HG02642 (cell line): ENCODE measurements around the gene IDH2.
A peak's percentile ranks its signal among the peaks of the same experiment; 100 is the strongest.
"Not testable (repeated sequence)": the region's sequence is repeated elsewhere in the genome, so short reads cannot be mapped to it uniquely, and the experiment has no call there.

Experiments used
- ATAC-seq: cut with Tn5 transposase; IDR thresholded peaks from one replicate; pipeline ENCODE4 v1.9.1; 2021; ENCODE audit warnings: mild to moderate bottlenecking; ENCODE audit not compliant: unreplicated experiment, poor library complexity

The IDH2 gene

DNA sequence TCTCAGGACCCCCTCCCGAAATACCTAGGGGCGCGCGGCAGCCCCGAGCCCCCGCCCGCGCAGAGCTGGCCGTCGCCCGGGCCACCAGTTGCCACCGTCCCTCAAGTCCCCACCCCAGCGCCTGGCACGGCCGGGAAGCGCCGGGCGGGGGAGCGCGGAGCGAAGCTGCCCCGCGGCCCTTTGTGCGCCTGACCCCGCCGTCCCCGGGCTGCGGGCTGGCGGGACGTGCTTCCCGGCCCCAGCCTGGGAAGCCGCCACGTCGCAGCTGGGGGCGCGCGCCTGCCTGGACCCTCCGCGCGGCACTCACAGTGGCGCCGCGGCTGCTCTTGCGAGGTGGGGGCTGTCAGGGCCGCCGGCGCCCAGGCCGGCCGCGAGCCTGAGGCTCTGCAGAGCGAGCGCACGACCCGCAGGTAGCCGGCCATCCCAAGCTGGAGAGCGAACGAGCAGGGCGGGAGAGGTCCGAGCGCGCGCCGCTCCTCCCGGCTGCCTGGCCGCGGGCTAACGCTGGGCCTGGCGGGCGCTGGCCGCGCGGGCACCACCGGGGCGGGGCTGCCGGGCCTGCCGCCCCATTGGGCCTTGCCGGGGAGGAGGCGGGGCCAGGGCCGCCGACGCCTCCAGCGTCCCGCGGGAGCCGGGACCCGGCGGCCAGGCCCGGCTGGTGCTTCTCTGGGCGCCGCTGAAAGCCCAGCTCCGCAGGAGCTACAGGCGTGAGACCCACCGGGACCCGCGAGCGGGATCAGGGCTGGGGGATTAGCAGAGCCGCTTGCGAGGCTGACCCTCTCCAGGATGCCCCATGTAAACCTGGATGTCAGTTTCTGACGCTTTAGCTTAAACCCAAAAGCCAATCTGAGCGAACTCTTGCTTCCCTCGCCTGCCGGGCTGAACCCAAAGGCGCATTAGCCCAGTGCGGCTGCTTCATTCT, at the start of gene IDH2:
Gene IDH2 (minus strand): TSS at position 500 of the 922 bp plus-strand sequence. CDS start 78 bp downstream, at position 422.
- peak; percentile 73 for ATAC-seq

DNA sequence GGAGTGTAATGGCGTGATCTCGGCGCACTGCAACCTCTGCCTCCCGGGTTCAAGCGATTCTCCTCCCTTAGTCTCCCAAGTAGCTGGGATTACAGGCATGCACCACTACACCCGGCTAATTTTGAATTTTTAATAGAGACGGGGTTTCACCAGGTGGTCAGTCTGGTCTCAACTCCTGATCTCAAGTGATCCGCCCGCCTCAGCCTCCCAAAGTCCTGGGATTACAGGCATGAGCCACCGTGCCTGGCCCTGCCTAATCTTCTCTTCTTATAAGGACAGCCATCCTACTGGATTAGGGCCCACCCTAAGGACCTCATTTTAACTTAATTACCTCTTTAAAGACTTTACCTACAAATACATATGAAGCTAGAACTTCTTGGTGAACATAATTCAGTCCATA, 48.3 kb upstream of the IDH2 start:
- ATAC-seq: not testable (repeated sequence)

- ATAC-seq: no peak
Observed at GRCh38 chr15:90149609-90150340, 47.5 kb upstream of the IDH2 start.

DNA sequence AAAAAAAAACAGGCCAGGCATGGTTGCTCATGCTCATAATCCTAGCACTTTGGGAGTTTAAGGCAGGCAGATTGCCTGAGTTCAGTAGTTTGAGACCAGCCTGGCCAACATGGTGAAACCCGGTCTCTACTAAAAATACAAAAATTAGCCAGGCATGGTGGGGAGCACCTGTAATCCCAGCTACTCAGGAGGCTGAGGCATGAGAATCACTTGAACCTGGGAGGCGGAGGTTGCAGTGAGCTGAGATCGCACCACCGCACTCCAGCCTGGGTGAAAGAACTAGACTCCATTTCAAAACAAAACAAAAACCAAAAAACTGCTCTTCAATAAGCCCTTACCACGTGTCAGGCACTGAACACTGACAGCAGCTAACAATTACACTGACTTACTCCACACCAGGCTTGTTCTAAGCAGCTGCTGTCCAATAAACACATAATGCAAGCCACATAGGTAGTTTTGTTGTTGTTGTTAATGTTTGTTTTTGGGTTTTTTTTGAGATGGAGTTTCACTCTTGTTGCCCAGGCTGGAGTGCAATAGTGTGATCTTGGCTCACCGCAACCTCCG, 44.0 kb upstream of the IDH2 start:
- ATAC-seq: not testable (repeated sequence)

DNA sequence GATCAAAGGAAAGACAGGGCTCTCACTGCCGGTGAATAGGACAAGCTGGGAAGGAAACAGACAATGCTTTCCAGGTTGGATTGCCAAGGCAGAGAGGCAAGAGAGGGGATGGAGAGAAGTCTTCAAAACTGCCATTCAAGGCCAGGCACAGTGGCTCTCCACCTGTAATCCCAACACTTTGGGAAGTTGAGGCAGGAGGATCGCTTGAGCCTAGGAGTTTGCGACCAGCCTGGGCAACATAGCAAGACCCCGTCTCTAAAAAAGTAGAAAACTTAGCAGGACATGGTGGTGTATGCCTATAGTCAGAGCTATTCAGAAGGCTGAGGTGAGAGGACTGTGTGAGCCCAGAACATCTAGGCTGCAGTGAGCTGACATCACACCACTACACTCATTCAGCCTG, 43.5 kb upstream of the IDH2 start:
- ATAC-seq: no peak

DNA sequence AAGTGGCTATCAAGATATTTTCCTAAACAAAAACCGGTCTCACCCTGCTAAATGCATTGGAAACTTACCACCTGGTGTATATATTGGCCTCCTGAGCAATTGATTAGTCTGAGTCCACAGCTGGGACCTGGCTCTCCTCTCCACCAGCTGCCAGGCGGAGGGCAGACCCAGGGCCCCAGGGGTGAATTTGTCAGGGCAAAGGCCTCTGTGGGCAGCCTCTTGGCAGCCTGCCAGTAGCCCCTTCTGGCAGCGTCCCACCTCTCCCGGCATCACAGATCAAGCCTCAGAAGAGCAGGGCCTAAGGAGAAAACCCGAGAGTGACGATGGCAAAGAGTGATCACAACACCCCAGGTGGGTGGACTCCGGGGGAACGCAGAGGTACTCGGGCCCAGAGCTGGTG, 43.0 kb upstream of the IDH2 start:
- no peak for ATAC-seq

DNA sequence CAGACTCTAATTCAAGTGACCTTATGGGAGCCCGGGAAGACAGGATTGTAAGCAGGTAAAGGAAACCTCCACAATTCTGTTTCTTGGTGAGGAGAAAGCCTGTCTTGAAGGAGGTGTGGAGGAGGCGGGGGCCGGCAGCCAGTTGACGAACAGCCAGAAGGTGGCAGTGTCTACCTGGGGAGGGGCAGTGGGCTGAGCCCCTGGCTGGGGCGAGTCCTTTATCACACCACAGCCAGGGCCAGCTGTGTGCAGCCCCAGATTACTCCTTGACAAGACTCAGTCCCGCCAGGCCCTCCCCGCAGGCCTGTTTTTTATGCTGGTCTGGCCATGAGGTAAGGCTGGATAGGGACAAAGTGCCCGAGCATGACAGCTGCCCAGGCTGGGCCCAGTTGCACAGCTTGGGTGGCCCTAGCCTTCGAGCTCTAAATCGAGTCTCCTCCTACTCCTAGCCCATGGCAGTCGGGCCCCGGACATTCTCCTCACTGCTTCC, 40.9 kb upstream of the IDH2 start:
- ATAC-seq: peak; percentile 76

- ATAC-seq: no peak
Observed at GRCh38 chr15:90142216-90143165, 40.2 kb upstream of the IDH2 start.

- no peak for ATAC-seq
Observed at GRCh38 chr15:90141646-90142045, 39.4 kb upstream of the IDH2 start.

DNA sequence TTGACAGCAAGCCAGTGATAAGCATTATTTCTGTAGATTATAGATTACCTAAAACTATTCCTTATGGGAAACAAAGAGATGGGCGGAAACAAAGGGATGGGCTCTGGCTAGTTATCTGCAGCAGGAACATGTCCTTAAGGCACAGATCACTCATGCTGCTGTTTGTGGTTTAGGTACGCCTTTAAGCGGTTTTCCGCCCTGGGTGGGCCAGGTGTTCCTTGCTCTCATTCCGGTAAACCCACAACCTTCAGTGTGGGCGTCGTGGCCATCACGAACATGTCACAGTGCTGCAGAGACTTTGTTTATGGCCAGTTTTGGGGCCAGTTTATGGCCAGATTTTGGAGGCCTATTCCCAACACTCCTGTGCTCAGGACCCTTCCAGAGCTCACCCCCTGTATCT, 37.3 kb upstream of the IDH2 start:
- ATAC-seq: not testable (repeated sequence)

- ATAC-seq: no peak
Observed at GRCh38 chr15:90138071-90138833, 36.0 kb upstream of the IDH2 start.

DNA sequence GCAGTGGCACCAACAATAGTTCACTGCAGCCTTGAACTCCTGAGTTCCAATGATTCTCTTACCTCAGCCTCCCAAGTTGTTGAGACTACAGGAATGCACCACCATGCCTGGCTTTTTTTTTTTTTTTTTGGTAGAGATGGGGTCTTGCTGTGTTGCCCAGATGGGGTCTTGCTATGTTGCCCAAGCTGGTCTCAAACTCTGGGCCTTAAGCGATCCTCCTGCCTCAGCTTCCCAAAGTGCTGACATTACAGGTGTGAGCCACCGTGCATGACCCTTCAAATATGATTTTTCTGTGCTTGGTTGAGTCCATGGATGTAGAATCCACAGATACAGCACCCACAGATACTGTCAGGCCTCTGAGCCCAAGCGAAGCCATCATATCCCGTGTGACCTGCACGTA, 30.2 kb upstream of the IDH2 start:
- ATAC-seq: no peak

DNA sequence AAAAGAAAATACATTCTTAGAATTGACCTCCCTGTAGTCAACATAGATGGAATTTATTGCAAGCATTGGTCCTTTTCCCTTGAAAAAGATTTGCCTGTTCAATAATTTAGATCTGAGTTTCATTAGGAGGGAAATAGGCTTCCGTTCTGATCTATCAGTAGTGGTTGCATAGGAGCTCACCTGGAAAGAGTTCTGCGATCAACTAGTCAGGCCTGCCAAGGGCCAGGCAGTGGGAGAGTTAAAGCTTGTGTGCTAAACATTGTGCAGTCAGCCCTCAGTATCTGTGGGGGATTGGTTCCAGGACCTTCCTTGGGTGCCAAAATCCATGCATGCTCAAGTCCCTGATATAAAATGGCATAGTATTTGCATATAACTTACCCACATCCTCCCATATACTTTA, 29.6 kb upstream of the IDH2 start:
- no peak for ATAC-seq

DNA sequence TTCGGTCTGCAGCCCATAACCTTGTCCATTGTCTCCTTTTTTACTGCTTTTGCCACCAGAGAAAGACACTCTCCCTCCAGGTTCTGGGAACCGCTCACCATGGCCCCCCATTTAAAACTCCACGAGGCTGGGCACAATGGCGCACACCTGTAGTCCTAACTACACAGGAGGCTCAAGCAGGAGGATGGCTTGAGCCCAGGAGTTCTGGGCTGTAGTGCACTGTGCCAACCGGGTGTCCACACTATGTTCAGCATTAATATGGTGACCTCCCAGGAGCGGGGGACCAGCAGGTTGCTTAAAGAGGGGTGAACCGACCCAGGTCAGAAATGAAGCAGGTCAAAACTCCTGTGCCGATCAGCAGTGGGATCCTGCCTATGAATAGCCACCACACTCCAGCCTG, 28.0 kb upstream of the IDH2 start:
- ATAC-seq: no peak

DNA sequence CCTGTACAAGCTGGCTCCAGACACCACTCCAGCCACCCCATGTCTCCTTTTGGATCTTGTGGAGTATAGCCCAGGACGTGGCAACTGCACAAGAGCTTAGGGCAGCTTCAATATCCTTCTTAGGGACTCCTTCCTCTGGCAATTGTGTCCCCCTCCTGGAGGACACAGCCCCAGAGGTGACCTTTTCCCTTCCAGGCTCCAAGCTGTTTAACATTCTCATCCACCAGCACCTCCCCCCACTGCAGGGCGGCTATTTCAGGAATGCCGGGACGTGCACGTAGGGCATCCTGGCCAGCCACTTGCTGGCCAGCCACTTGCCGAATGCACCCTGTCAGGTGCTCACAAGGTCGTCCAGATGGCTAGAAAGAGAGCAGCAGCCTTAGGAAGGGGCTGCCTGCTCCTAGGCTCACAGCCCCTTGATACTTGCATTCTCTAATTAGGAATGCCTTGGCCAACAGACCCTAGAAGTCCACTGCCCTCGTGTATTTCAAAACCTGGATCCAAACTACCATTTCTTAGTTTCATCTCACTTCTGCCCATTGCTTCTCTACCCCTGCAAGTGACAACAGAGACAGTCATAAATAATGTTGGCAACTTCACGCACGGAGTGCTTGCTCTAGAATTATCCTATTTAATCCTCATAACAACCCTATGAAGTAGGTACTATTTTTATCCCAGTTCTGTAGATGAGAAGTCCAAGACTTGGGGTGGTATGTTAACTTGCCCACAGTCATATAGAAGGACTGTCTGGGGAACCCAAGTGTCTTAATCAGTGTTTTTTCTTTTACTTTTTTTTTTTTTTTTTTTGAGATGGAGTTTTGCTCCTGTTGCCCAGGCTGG, 24.5 kb upstream of the IDH2 start:
- no peak for ATAC-seq

DNA sequence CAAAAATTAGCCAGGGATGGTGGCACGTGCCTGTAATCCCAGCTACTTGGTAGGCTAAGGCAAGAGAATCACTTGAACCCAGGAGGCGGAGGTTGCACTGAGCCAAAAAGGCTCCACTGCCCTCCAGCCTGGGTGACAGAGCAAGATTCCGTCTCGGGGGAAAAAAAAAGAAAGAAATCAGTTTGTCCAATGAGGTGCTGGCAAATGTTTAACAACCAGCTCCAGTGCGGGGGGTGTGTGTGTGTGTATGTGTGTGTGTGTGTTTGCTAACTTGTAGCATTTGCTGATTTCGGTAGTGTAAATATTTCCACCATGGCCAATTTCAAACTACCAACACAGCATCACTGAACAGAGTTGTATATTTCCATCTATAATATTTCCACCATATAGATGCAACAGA, 23.8 kb upstream of the IDH2 start:
- ATAC-seq: no peak

DNA sequence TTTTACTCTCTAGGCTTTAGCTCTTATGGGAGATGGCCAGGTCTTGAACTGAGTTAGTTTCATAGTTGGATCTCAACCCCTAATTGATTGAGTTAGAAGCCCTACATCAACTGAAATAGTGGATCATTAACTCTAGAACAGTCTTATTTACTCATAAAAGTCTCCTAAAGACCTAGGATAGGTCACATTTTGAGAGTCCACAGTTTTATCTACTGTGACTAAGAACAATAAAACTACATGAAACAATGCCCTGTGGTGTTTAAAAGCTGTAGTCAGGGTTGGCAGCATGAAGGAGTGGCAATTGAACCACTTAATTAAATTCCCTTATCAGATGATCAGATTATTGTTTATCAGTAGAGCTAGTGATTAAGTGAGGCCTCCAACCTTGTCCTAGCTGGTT, 22.2 kb upstream of the IDH2 start:
- ATAC-seq: no peak

GRCh38 chr15:90121086-90121485, 18.8 kb upstream of the IDH2 start:
- no peak for ATAC-seq
